H9 (cell line): ENCODE measurements around the gene BCL11B. TPM values are rescaled to one million over a fixed set of nuclear protein-coding genes. Genes with fewer than 3 reads are reported as not detected.

Source experiments
- DNase-seq: peaks from one replicate; pipeline ENCODE4 v3.0.0-alpha.2; 2017
- H2AFZ ChIP-seq: one replicate; pipeline ENCODE4 v1.6.1; 2013; ENCODE audit warnings: mild to moderate bottlenecking, low read length, control low read depth, moderate library complexity
- H2AK5ac ChIP-seq: 2 replicates; pipeline ENCODE4 v1.6.1; 2013; ENCODE audit warnings: low read length, control low read depth, mixed read lengths; ENCODE audit not compliant: insufficient read length
- H2BK120ac ChIP-seq: one replicate; pipeline ENCODE4 v1.6.1; 2013; ENCODE audit warnings: low read depth, mild to moderate bottlenecking, low read length, control low read depth, inconsistent platforms; ENCODE audit not compliant: poor library complexity, severe bottlenecking
- H2BK12ac ChIP-seq: 2 replicates; pipeline ENCODE4 v1.6.1; 2013; ENCODE audit warnings: low read length, control low read depth, mixed read lengths, low read depth; ENCODE audit not compliant: insufficient read length
- H2BK15ac ChIP-seq: 2 replicates; pipeline ENCODE4 v1.6.1; 2013; ENCODE audit warnings: low read depth, low read length, control low read depth
- H2BK20ac ChIP-seq: one replicate; pipeline ENCODE4 v1.6.1; 2013; ENCODE audit warnings: low read depth, mild to moderate bottlenecking, low read length, control low read depth, inconsistent platforms; ENCODE audit not compliant: poor library complexity, severe bottlenecking
- H2BK5ac ChIP-seq: 2 replicates; pipeline ENCODE4 v1.6.1; 2013; ENCODE audit warnings: low read length, control low read depth, mixed read lengths; ENCODE audit not compliant: insufficient read length
- H3K14ac ChIP-seq: 2 replicates; pipeline ENCODE4 v1.6.1; 2013; ENCODE audit warnings: low read length, control low read depth; ENCODE audit not compliant: insufficient read depth
- H3K18ac ChIP-seq: 2 replicates; pipeline ENCODE4 v1.6.1; 2013; ENCODE audit warnings: low read depth, mild to moderate bottlenecking, mixed read lengths, low read length, control low read depth; ENCODE audit not compliant: insufficient read length
- H3K23ac ChIP-seq: 2 replicates; pipeline ENCODE4 v1.6.1; 2013; ENCODE audit warnings: low read length, control low read depth, mixed read lengths, low read depth; ENCODE audit not compliant: insufficient read length
- H3K23me2 ChIP-seq: 2 replicates; pipeline ENCODE4 v1.6.1; 2013; ENCODE audit warnings: low read depth, mild to moderate bottlenecking, mixed read lengths, low read length, control low read depth; ENCODE audit not compliant: insufficient read length, poor library complexity, severe bottlenecking
- H3K27ac ChIP-seq: 2 replicates; pipeline ENCODE4 v1.5.1; 2013; ENCODE audit warnings: low read length, control low read depth, mixed read lengths, low read depth; ENCODE audit not compliant: insufficient read length
- H3K27me3 ChIP-seq: 2 replicates; pipeline ENCODE4 v1.6.1; 2013; ENCODE audit warnings: low read length, control low read depth, inconsistent platforms; ENCODE audit not compliant: insufficient read depth
- H3K4ac ChIP-seq: 2 replicates; pipeline ENCODE4 v1.6.1; 2013; ENCODE audit warnings: low read depth, mild to moderate bottlenecking, control low read depth, inconsistent platforms, low read length, moderate library complexity
- H3K4me1 ChIP-seq: 2 replicates; pipeline ENCODE4 v1.6.1; 2013; ENCODE audit warnings: low read length, control low read depth, inconsistent platforms; ENCODE audit not compliant: insufficient read depth
- H3K4me2 ChIP-seq: 2 replicates; pipeline ENCODE4 v1.6.1; 2013; ENCODE audit warnings: low read length, control low read depth, mixed read lengths; ENCODE audit not compliant: insufficient read length, insufficient read depth
- H3K56ac ChIP-seq: 2 replicates; pipeline ENCODE4 v1.6.1; 2013; ENCODE audit warnings: low read depth, mild to moderate bottlenecking, mixed read lengths, low read length, control low read depth; ENCODE audit not compliant: insufficient read length
- H3K79me1 ChIP-seq: 2 replicates; pipeline ENCODE4 v1.6.1; 2013; ENCODE audit warnings: low read depth, mild to moderate bottlenecking, moderate library complexity, low read length, control low read depth, inconsistent platforms; ENCODE audit not compliant: insufficient read depth, poor library complexity, severe bottlenecking
- H3K79me2 ChIP-seq: 2 replicates; pipeline ENCODE4 v1.6.1; 2013; ENCODE audit warnings: low read length, control low read depth, inconsistent platforms; ENCODE audit not compliant: insufficient read depth
- H3K9ac ChIP-seq: 2 replicates; pipeline ENCODE4 v1.6.1; 2013; ENCODE audit warnings: low read length, control low read depth, mixed read lengths; ENCODE audit not compliant: insufficient read length; ENCODE audit errors: extremely low read depth
- H3K9me3 ChIP-seq: one replicate; pipeline ENCODE4 v1.6.1; 2013; ENCODE audit warnings: low read depth, low read length, inconsistent platforms; ENCODE audit not compliant: control insufficient read depth
- H3T11ph ChIP-seq: one replicate; pipeline ENCODE4 v1.6.1; 2013; ENCODE audit warnings: mild to moderate bottlenecking, low read length, control low read depth, inconsistent platforms
- H4K20me1 ChIP-seq: one replicate; pipeline ENCODE4 v1.6.1; 2013; ENCODE audit not compliant: control insufficient read depth, insufficient read length, insufficient read depth
- H4K5ac ChIP-seq: 2 replicates; pipeline ENCODE4 v1.6.1; 2013; ENCODE audit warnings: low read depth, mild to moderate bottlenecking, mixed read lengths, low read length, control low read depth; ENCODE audit not compliant: insufficient read length
- H4K8ac ChIP-seq: replicated peaks from 2 replicates; pipeline ENCODE4 v1.6.1; 2013; ENCODE audit warnings: low read length, control low read depth, mixed read lengths, low read depth; ENCODE audit not compliant: insufficient read length
- H4K91ac ChIP-seq: 2 replicates; pipeline ENCODE4 v1.6.1; 2013; ENCODE audit warnings: low read depth, mild to moderate bottlenecking, moderate library complexity, mixed read lengths, low read length, control low read depth; ENCODE audit not compliant: insufficient read length
- H3K27ac Mint-ChIP-seq, 3 experiments: 2 replicates in 2 of 3; 3 replicates in 1 of 3; pipeline ENCODE4 v1.8.0; 2020 to 2021; ENCODE audit warnings: mixed read lengths in 3 of 3, mild to moderate bottlenecking in 1 of 3, moderate library complexity in 1 of 3
- H3K27me3 Mint-ChIP-seq: 2 replicates; pipeline ENCODE4 v1.8.0; 2021; ENCODE audit warnings: low read depth, mild to moderate bottlenecking, moderate library complexity, mixed read lengths
- H3K36me3 Mint-ChIP-seq, 3 experiments: 2 replicates in 2 of 3; 3 replicates in 1 of 3; pipeline ENCODE4 v1.8.0; 2020 to 2021; ENCODE audit warnings: low read depth in 3 of 3, mixed read lengths in 3 of 3; ENCODE audit not compliant: insufficient read depth in 1 of 3
- H3K4me1 Mint-ChIP-seq, 2 experiments: 2 replicates each; pipeline ENCODE4 v1.8.0; 2020; ENCODE audit warnings: mixed read lengths in 2 of 2
- H3K4me3 Mint-ChIP-seq, 2 experiments: 2 replicates in 1 of 2; 3 replicates in 1 of 2; pipeline ENCODE4 v1.8.0; 2020 to 2021; ENCODE audit warnings: mild to moderate bottlenecking in 2 of 2, mixed read lengths in 2 of 2, moderate library complexity in 1 of 2
- H3K9me3 Mint-ChIP-seq, 2 experiments: 2 replicates in 1 of 2; 3 replicates in 1 of 2; pipeline ENCODE4 v1.8.0; 2020; ENCODE audit warnings: mild to moderate bottlenecking in 2 of 2, mixed read lengths in 2 of 2, moderate library complexity in 1 of 2
- WGBS: extraction: QIAGEN DNeasy Blood & Tissue Kit; methylation state at CpG from one replicate; pipeline ENCODE4 v1.1.7; 2013; ENCODE audit warnings: missing lambda C conversion rate, low lambda C conversion rate, mixed read lengths; ENCODE audit not compliant: insufficient read length; ENCODE audit errors: extremely low coverage; 5-methylcytosine and 5-hydroxymethylcytosine counted together
- total RNA-seq: library from RNA; stranded (reverse); gene quantifications from 2 replicates; pipeline ENCODE4 v1.2.1, GENCODE V29; 2021
- TF ChIP-seq, protein P1 (sequence below): fragments of 200-600 bp; sonication (generic); conservative IDR thresholded peaks from 3 replicates; pipeline ENCODE4 v1.8.0; 2021; ENCODE audit warnings: antibody characterized with exemption, mild to moderate bottlenecking

Gene BCL11B
- total RNA-seq, 1 experiment from 2014 or later = 4.9 TPM

DNA sequence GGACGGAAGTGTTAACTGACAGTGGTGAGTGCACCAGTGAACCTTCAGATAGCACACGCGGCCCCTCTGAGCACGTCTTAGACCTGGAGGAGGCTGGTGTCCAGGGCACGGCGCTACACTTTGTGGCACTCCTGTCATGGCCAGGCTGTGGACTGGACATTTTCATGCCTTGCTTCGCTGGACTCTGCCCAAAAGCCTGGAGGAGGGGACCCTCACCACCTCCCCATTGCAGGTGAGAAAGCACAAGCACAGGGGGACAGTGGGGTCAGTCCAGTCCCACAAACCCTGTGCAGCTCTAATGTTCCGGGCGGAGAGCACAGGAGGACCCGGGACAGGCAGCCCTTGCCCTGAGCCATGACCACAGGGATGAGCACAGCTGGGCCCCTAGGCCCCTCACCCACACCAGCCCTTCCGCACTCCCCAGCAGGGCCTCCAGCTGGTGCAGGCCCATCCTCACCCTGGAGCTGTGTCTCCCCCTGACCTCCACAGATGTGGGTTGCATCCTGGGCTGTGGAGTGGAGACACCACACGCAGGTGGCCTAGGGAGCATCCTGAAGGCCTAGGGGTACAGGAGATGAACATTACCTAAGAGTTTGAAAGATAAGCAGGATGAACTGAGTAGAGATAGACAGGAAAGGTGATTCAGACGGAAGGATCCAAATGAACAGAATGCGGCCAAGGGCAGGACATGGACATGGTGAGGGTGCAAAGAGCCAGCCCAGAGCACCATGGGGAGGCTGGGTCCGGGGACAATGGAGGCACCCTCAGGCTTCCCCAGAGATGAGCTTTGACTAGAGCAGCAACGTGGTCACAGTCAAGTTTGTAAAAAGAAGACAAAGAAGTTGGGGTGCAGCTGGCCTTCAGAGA is 132.8 kb downstream of the BCL11B start:
- no CpG with 5 or more reads among the region's 16 CpGs for WGBS
- Mint-ChIP-seq H3K4me1 (peaks cover 15 to 22% of the 10 kb centered on the region in 2 experiments), H3K27me3 (peaks cover 2% of the 10 kb centered on the region), H3K9me3 (no peaks in the 10 kb centered on the region), H3K4me3 (no peak overlapping the region), H3K27ac (no peak overlapping the region; a peak in 2 of 7 replicates), H3K36me3 (no peaks in the 10 kb centered on the region; a peak in 1 of 7 replicates)
- no peak overlapping the region for H3K27ac ChIP-seq
- no peak overlapping the region for H3T11ph ChIP-seq
- no peak overlapping the region for H4K8ac ChIP-seq
- no peak overlapping the region for H3K23ac ChIP-seq
- H2BK20ac ChIP-seq = no peak overlapping the region
- H3K27me3 ChIP-seq = no peaks in the 10 kb centered on the region
- H2AFZ ChIP-seq = no peak overlapping the region
- no peak for DNase-seq
- no peaks in the 10 kb centered on the region for H4K20me1 ChIP-seq
- H3K9me3 ChIP-seq = no peaks in the 10 kb centered on the region
- no peak overlapping the region for H4K5ac ChIP-seq
- TF ChIP-seq, protein P1, sequence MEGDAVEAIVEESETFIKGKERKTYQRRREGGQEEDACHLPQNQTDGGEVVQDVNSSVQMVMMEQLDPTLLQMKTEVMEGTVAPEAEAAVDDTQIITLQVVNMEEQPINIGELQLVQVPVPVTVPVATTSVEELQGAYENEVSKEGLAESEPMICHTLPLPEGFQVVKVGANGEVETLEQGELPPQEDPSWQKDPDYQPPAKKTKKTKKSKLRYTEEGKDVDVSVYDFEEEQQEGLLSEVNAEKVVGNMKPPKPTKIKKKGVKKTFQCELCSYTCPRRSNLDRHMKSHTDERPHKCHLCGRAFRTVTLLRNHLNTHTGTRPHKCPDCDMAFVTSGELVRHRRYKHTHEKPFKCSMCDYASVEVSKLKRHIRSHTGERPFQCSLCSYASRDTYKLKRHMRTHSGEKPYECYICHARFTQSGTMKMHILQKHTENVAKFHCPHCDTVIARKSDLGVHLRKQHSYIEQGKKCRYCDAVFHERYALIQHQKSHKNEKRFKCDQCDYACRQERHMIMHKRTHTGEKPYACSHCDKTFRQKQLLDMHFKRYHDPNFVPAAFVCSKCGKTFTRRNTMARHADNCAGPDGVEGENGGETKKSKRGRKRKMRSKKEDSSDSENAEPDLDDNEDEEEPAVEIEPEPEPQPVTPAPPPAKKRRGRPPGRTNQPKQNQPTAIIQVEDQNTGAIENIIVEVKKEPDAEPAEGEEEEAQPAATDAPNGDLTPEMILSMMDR = no peak
- no peak overlapping the region for H2BK5ac ChIP-seq
- no peak overlapping the region for H3K56ac ChIP-seq
- no peak overlapping the region for H3K9ac ChIP-seq
- H3K23me2 ChIP-seq = no peaks in the 10 kb centered on the region
- no peak overlapping the region for H3K18ac ChIP-seq
- no peaks in the 10 kb centered on the region; the same call in 1 of the 2 replicates for H3K4me1 ChIP-seq
- no peaks in the 10 kb centered on the region for H3K79me1 ChIP-seq
- H4K91ac ChIP-seq = no peak overlapping the region
- H3K4me2 ChIP-seq = no peak overlapping the region
- no peak overlapping the region for H3K4ac ChIP-seq
- no peak overlapping the region; the same call in 1 of the 2 replicates for H3K14ac ChIP-seq
- H3K79me2 ChIP-seq = no peaks in the 10 kb centered on the region
- no peak overlapping the region for H2BK15ac ChIP-seq
- no peak overlapping the region for H2BK120ac ChIP-seq
- no peak overlapping the region for H2AK5ac ChIP-seq
- no peak overlapping the region for H2BK12ac ChIP-seq
